Ovary (tissue), 9 donors: ENCODE measurements around the gene KLHL3. TPM values are rescaled to one million over a fixed set of nuclear protein-coding genes. Genes with fewer than 3 reads are reported as not detected.

Source experiments
- DNase-seq, 5 donors: peaks; one replicate each; pipeline ENCODE4 v3.0.0-alpha.2; 2019 to 2020
- H3K27ac ChIP-seq, 2 donors: fragments of 200-600 bp; one replicate each; pipeline versions ENCODE4 v1.5.1 to v1.8.0; 2019 to 2022
- H3K27me3 ChIP-seq: fragments of 200-600 bp; one replicate; pipeline ENCODE4 v1.8.0; 2022
- H3K36me3 ChIP-seq: fragments of 200-600 bp; sonication (generic); one replicate; pipeline ENCODE4 v1.5.1; 2019
- H3K4me1 ChIP-seq: one replicate; pipeline ENCODE4 v1.8.1; 2013; ENCODE audit warnings: mild to moderate bottlenecking, moderate library complexity; ENCODE audit not compliant: insufficient read depth
- H3K4me3 ChIP-seq: fragments of 200-600 bp; sonication (generic); one replicate; pipeline ENCODE4 v1.5.1; 2017
- H3K9me3 ChIP-seq, 2 donors: fragments of 200-600 bp in 1 of 2; sonication (generic) in 1 of 2; one replicate each; pipeline versions ENCODE4 v1.5.1 to v1.8.1; 2013 to 2019; ENCODE audit warnings: mild to moderate bottlenecking in 1 of 2, moderate library complexity in 1 of 2
- CTCF ChIP-seq, 3 donors: fragments of 450-650 bp in 2 of 3; fragments of 200-600 bp in 1 of 3; IDR thresholded peaks; one replicate each; pipeline versions ENCODE4 v1.5.1 to v1.8.0; 2016 to 2022; ENCODE audit warnings: antibody characterized with exemption in 3 of 3, mild to moderate bottlenecking in 1 of 3
- EP300 ChIP-seq: sonication (generic); formaldehyde crosslinking; IDR thresholded peaks from one replicate; pipeline ENCODE4 v1.6.1; 2017; ENCODE audit warnings: antibody characterized with exemption
- POLR2A ChIP-seq: fragments of 450-650 bp; IDR thresholded peaks from one replicate; pipeline ENCODE4 v1.6.1; 2017; ENCODE audit warnings: antibody characterized with exemption, mild to moderate bottlenecking, moderate library complexity
- WGBS, 3 donors: extraction: QIAGEN DNeasy Blood & Tissue Kit in 1 of 3; methylation state at CpG; one replicate each; pipeline versions ENCODE4 v1.1.5 to v1.1.7; 2013 to 2017; 5-methylcytosine and 5-hydroxymethylcytosine counted together
- intact Hi-C, 4 donors: fragments of 100-400 bp; cut with DNase I; formaldehyde crosslinking; loops; one replicate each; pipeline versions ENCODE4 v1.11.0 to v1.15.1; 2022 to 2023
- polyA plus RNA-seq, 2 donors: library from polyadenylated mRNA; stranded (reverse); fragments of 200-250 nt in 1 of 2; fragments of 350-450 nt in 1 of 2; fragmentation: Illumina TruSeq in 1 of 2; extraction: RNeasy Lipid Tissue Mini Kit (QIAGEN cat#74804) in 1 of 2; gene quantifications; one replicate each; pipeline ENCODE4 v1.2.3, GENCODE V29; 2013 to 2014
- total RNA-seq, 7 donors: library from RNA; depleted of rRNA in 2 of 7; stranded (reverse); fragments of >200 nt in 2 of 7; fragmentation: NEBNext Ultra II Directional in 3 of 7; extraction: Animal tissue kit (Norgen Biotek cat#: 25700) in 3 of 7; gene quantifications; one replicate each; pipeline versions ENCODE4 v1.1.0 to v1.2.4, GENCODE V29; 2016 to 2023
- donor health status: DM: no; HTN: no; CAD: no; lungs with moderate emphysema.
- donor health status: DM: no; HTN: no; CAD: no.
- donor health status: Bipolar disorder and iron deficiency.
- donor health status: DM: yes; HTN: yes; CAD: no.
- donor health status: DM: no; HTN: no; CAD: no.
- donor health status: DM: yes; HTN: yes; CAD: no.

The KLHL3 gene
- total and polyA plus RNA-seq, 9 donors, result 2.9 to 15.7 (median 8.7) TPM

GRCh38 chr5:137714946-137715345, 20.9 kb downstream of the KLHL3 start:
- H3K4me3 ChIP-seq, result no peak overlapping the region
- intact Hi-C loops, result no loop called here

GRCh38 chr5:137714494-137714893, 21.4 kb downstream of the KLHL3 start:
- 43 to 64% (median 51%) methylated on average over 2 of the region's 2 CpGs for WGBS, 3 donors
- intact Hi-C loops, result no loop called here
- no peak for DNase-seq
- no peak overlapping the region for H3K4me3 ChIP-seq
- no peaks in the 10 kb centered on the region for H3K27me3 ChIP-seq
- no peaks in the 10 kb centered on the region for H3K36me3 ChIP-seq
- TF ChIP-seq EP300, result no peak
- TF ChIP-seq POLR2A, result no peak
- TF ChIP-seq CTCF (IDR thresholded peaks at IDR 0.05), result no peak
- H3K27ac ChIP-seq, result no peak overlapping the region
- H3K9me3 ChIP-seq, result no peaks in the 10 kb centered on the region
- H3K4me1 ChIP-seq, result no peaks in the 10 kb centered on the region

More at GRCh38 chr5:137714946-137715345, 20.9 kb downstream of the KLHL3 start:
- Histone ChIP-seq H3K9me3 (no peaks in the 10 kb centered on the region), H3K36me3 (no peaks in the 10 kb centered on the region), H3K27me3 (no peaks in the 10 kb centered on the region), H3K4me1 (no peaks in the 10 kb centered on the region), H3K27ac (no peak overlapping the region)
- DNase-seq, result no peak
- no peak for TF ChIP-seq CTCF (IDR thresholded peaks at IDR 0.05)
- no peak for TF ChIP-seq EP300
- no peak for TF ChIP-seq POLR2A

GRCh38 chr5:137712139-137712667, 23.7 kb downstream of the KLHL3 start:
- no peak for TF ChIP-seq EP300
- no peak for TF ChIP-seq POLR2A
- TF ChIP-seq CTCF (IDR thresholded peaks at IDR 0.05), result no peak
- Histone ChIP-seq H3K36me3 (no peaks in the 10 kb centered on the region), H3K9me3 (no peaks in the 10 kb centered on the region), H3K4me1 (no peaks in the 10 kb centered on the region), H3K4me3 (no peak overlapping the region), H3K27ac (no peak overlapping the region), H3K27me3 (no peaks in the 10 kb centered on the region)
- WGBS, 3 donors, result 83 to 91% (median 86%) methylated on average over 2 of the region's 2 CpGs
- intact Hi-C loops, result no loop called here
- no peak for DNase-seq

- H3K27ac ChIP-seq, result no peak overlapping the region
- no peak overlapping the region for H3K4me3 ChIP-seq
- H3K9me3 ChIP-seq, result no peaks in the 10 kb centered on the region
- H3K27me3 ChIP-seq, result no peaks in the 10 kb centered on the region
- 93 to 97% (median 96%) methylated on average over 5 of the region's 5 CpGs for WGBS, 3 donors
- H3K4me1 ChIP-seq, result no peaks in the 10 kb centered on the region
- TF ChIP-seq POLR2A (no peak), CTCF (IDR thresholded peaks at IDR 0.05) (no peak), EP300 (no peak)
- H3K36me3 ChIP-seq, result no peaks in the 10 kb centered on the region
- intact Hi-C loops, result no loop called here
- no peak for DNase-seq
Measured at GRCh38 chr5:137710086-137710485, 25.8 kb downstream of the KLHL3 start.
